ENCODE results near the gene DRGX. TPM values are rescaled to one million over a fixed set of nuclear protein-coding genes. Genes with fewer than 3 reads are reported as not detected.

DRGX gene
- total RNA-seq, 1 donor from 2014 or later: 0.19 TPM

DNA sequence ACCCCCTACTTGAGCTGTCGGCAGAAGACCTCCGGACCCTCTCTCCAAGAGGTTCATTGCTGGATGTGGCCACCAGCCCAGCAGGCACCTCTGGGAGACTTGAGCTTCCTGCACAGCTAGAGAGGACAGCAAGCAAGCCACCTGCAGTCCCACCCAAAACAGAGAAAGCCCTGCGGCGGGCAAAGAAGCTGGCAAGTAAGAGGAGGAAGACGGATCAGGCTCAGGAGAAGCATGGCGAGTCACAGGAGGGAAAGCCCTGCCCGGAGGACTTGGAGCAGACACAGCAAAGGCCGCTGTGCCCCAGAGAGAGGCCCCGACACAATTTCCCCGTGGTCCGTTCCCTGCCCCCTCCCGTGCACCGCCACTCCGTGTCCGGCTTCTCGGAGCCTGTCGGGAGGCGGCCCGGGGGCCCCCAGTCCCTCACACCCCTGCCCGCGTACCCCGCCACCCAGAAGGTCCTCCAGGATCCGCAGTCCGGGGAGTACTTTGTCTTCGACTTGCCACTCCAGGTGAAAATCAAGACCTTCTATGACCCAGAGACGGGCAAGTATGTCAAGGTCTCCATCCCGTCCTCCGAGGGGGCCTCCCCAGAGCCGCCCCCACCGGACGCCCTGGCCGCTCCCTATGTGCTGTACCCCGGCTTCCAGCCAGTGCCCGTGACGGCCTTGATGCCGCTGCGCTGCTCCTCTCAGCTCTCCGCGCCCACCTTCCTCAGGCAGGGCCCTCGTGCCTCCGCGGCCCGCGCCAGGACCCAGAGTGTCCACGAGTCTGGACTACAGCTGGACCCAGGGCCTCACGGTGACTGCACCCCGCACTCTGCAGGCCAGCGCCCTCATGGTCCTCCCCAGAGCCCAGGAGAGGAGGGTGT, 69.7 kb downstream of the DRGX start:
- TF ChIP-seq, protein P1, sequence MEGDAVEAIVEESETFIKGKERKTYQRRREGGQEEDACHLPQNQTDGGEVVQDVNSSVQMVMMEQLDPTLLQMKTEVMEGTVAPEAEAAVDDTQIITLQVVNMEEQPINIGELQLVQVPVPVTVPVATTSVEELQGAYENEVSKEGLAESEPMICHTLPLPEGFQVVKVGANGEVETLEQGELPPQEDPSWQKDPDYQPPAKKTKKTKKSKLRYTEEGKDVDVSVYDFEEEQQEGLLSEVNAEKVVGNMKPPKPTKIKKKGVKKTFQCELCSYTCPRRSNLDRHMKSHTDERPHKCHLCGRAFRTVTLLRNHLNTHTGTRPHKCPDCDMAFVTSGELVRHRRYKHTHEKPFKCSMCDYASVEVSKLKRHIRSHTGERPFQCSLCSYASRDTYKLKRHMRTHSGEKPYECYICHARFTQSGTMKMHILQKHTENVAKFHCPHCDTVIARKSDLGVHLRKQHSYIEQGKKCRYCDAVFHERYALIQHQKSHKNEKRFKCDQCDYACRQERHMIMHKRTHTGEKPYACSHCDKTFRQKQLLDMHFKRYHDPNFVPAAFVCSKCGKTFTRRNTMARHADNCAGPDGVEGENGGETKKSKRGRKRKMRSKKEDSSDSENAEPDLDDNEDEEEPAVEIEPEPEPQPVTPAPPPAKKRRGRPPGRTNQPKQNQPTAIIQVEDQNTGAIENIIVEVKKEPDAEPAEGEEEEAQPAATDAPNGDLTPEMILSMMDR (conservative IDR thresholded peaks at IDR 0.05): no peak

DNA sequence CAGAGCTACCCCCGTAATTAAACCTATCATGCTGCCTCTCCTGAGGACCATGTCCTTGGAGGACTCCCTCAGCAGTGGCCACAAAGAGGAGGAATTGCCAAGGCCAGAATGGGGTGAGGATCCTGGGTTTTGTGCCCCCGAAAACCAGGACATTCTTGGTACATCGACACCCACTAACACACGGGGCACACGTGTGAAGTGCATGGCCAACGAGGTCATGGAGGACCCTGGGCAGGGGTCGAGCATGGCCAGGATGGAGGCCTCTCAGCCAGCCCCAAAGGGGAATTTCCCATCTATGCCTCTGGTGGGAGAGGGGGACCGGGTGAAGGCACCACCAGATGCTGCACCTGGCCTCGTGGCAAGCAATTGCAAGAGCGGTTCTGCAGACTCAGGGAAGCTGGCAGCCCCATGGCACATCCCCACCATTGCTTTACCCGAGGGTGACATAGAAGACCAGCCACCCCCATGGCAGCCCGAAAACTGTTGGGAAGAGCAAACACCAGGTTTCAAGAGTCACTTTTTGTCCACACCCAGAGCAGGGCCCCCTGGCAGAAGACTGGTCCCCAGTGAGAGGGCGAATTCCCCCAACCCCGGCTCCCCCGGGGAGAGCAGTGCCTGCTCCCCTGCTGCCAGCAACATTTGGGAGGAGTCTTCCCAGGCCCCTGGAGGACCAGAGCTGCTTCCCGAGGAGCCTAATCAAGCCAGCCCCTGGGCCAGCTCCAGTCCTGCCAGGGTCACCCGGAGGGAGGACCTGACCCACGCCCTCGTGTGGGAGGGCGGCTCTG, 70.6 kb downstream of the DRGX start:
- peaks cover 8% of the 10 kb centered on the region for H3K27me3 Mint-ChIP-seq (ENCODE audit: low read depth)
- H3K4me1 Mint-ChIP-seq: no peaks in the 10 kb centered on the region
- TF ChIP-seq, protein P1 (conservative IDR thresholded peaks at IDR 0.05): no peak
- no peaks in the 10 kb centered on the region for H3K9me3 Mint-ChIP-seq
- H3K27ac Mint-ChIP-seq (ENCODE audit: unreplicated experiment): no peak overlapping the region
- no peak for DNase-seq (ENCODE audit: low read depth, low spot score)
- no peak overlapping the region for H3K4me3 Mint-ChIP-seq
- no peaks in the 10 kb centered on the region for H3K36me3 Mint-ChIP-seq (ENCODE audit: low read depth)

More for the DNA sequence above, 69.7 kb downstream of the DRGX start:
- Mint-ChIP-seq H3K27ac (ENCODE audit: unreplicated experiment) (no peak overlapping the region), H3K9me3 (no peaks in the 10 kb centered on the region), H3K4me1 (no peaks in the 10 kb centered on the region), H3K4me3 (no peak overlapping the region), H3K36me3 (ENCODE audit: low read depth) (no peaks in the 10 kb centered on the region), H3K27me3 (ENCODE audit: low read depth) (peaks cover 8% of the 10 kb centered on the region)
- no peak for DNase-seq (ENCODE audit: low read depth, low spot score)

DNA sequence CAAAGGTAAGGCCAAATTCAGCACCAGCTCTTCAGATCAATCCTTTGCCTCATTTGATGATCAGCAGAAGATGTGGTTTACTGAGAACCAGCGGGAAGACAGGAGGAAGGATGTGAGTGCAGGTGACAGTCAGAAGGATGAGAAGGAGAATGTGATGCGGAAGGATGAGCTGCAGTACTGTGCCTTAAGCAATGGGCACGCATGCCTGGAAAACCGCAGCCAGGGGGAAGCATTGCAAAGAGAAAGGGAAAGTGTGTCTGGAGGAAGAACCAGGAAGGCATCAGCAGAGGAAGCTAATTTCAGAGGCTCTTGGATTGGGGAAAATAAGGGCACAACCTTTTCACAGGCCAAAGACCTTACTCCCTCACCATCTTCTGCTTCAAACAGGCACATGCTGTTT, 71.2 kb downstream of the DRGX start:
- Mint-ChIP-seq H3K36me3 (ENCODE audit: low read depth) (no peaks in the 10 kb centered on the region), H3K27me3 (ENCODE audit: low read depth) (peaks cover 8% of the 10 kb centered on the region), H3K4me3 (no peak overlapping the region), H3K9me3 (no peaks in the 10 kb centered on the region), H3K4me1 (no peaks in the 10 kb centered on the region), H3K27ac (ENCODE audit: unreplicated experiment) (no peak overlapping the region)
- TF ChIP-seq, protein P1 (conservative IDR thresholded peaks at IDR 0.05): no peak
- no peak for DNase-seq (ENCODE audit: low read depth, low spot score)

DNA sequence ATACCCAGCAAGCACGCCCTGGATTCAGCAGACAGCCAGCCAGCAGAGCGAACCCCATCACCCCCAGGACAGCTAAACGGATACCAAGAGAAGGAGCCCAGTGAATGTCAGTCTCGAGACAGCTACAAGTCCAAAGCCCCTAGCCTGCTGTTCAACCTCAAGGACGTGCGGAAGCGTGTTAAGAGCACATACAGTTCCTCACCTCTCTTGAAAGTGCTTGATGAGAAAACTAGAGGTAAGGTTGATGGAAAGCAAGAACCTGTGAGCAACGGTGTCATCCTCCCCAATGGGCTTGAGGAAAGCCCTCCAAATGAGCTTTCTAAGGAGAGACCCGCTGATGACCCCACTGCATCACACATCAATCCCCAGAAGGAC, 72.0 kb downstream of the DRGX start:
- H3K27ac Mint-ChIP-seq (ENCODE audit: unreplicated experiment): no peak overlapping the region
- H3K4me3 Mint-ChIP-seq: no peak overlapping the region
- H3K27me3 Mint-ChIP-seq (ENCODE audit: low read depth): peaks cover 7% of the 10 kb centered on the region
- no peaks in the 10 kb centered on the region for H3K36me3 Mint-ChIP-seq (ENCODE audit: low read depth)
- TF ChIP-seq, protein P1 (conservative IDR thresholded peaks at IDR 0.05): no peak
- H3K9me3 Mint-ChIP-seq: no peaks in the 10 kb centered on the region
- no peak for DNase-seq (ENCODE audit: low read depth, low spot score)
- H3K4me1 Mint-ChIP-seq: no peaks in the 10 kb centered on the region

DNA sequence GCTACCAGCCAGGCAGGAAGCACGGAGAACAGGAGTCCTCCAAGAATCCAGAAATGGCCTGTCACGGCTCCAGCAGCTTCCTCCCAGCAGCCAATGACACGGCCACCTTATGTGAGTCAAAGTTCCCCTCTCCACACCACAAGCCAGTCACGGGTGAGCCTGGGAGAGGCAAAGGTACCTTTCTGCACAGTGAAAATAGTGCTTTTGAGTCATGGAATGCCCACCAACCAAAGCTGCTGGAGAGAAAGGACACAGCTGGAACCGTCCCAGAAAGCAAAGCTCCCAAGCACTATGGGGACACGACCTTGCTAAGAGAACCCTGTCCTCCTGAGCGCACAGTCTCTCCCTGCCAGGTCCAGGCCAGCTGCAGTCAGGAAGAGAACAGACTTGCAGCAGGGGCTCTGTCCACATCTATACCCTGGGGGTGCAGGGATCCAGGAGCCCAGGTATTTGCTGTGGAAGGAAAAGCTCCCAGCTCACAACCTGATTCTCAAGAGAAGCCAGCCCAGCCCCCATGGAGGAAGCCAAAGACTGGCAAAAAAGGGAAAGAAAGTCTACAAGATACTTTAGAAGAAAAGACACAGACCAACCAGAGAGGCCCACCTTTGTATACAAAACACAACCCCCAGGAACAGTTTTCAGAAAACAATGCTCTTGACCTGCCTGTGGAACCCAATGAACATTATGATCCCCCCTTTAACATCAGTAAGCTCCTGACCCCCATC, 72.6 kb downstream of the DRGX start:
- no peak overlapping the region for H3K27ac Mint-ChIP-seq (ENCODE audit: unreplicated experiment)

More for the DNA sequence above, 72.6 kb downstream of the DRGX start:
- H3K36me3 Mint-ChIP-seq (ENCODE audit: low read depth): no peaks in the 10 kb centered on the region
- no peaks in the 10 kb centered on the region for H3K9me3 Mint-ChIP-seq
- H3K27me3 Mint-ChIP-seq (ENCODE audit: low read depth): peaks cover 3% of the 10 kb centered on the region
- no peaks in the 10 kb centered on the region for H3K4me1 Mint-ChIP-seq
- no peak for DNase-seq (ENCODE audit: low read depth, low spot score)
- TF ChIP-seq, protein P1 (conservative IDR thresholded peaks at IDR 0.05): no peak
- no peak overlapping the region for H3K4me3 Mint-ChIP-seq

All from neural crest cell (in vitro differentiated cells).